NCI-H128 (cell line): ENCODE results near the gene TPH2.

Experiments used
- DNase-seq: peaks from one replicate; lab custom pipeline; 2025; ENCODE audit not compliant: unreplicated experiment; lab: John Stamatoyannopoulos, UW

TPH2 gene

DNA sequence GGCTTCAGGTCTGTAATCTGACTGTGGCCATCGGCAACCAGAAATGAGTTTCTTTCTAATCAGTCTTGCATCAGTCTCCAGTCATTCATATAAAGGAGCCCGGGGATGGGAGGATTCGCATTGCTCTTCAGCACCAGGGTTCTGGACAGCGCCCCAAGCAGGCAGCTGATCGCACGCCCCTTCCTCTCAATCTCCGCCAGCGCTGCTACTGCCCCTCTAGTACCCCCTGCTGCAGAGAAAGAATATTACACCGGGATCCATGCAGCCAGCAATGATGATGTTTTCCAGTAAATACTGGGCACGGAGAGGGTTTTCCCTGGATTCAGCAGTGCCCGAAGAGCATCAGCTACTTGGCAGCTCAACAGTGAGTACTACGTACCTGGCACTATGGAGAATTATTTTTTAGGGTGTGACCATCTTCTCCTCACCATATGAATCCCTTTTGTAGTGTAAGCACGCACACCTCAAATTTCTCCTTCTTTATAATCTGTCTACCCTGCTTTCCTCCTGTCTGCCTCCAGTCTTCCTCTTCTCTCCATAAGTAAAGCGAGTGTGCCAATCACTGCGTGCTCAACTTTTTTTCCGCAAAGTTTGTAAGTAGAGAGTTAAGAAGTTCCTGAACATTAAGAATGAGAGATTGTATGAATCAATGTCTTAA lies at the start of gene TPH2:
Gene TPH2, plus strand, starts transcription at position 118 of the 658 bp plus-strand sequence. Its CDS starts 142 bp downstream, at position 260.
- no peak for DNase-seq

- DNase-seq: no peak
These were observed 48.2 kb upstream of the TPH2 start for GRCh38 chr12:71890475-71890874.

DNA sequence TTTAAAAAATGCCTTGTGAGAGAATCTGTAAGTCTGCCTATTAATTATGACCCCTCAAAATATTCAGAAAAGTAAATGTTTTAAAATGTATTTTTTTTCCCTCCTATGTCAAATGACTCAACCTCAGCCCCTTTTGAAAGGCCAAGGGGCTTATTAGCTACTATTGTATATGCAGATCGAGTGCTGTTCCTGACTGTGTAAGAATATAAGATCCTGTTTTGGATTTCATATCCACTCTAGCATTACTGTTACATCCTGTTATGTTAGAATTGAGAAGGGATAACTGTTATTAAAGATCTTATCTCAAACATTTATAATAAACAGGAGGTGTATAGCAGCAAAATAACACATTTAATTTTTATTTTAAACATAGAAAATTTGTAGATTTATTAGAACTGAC lies 46.6 kb upstream of the TPH2 start:
- DNase-seq: no peak

GRCh38 chr12:71896205-71896882 lies 42.3 kb upstream of the TPH2 start:
- DNase-seq: no peak

GRCh38 chr12:71900091-71900490 lies 38.6 kb upstream of the TPH2 start:
- no peak for DNase-seq

DNA sequence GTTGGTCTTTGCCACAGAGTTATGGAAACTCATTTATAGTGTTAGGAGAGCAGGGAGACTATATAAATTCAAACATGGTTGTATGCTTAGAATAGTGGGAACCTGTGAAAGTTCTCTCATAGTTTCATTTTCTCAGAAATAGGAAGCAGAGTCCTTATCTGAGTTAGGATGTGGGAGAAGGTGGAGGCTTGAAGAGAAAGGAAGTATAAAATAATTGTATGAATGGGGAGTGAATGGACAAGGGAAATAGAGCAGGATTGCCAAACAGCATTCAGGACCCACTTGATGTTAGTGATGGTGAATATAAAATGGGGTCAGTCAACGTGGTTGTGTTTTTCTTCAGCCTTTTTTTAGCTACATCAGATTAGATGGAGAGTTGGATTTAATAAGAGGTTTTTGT lies 34.0 kb upstream of the TPH2 start:
- no peak for DNase-seq

DNA sequence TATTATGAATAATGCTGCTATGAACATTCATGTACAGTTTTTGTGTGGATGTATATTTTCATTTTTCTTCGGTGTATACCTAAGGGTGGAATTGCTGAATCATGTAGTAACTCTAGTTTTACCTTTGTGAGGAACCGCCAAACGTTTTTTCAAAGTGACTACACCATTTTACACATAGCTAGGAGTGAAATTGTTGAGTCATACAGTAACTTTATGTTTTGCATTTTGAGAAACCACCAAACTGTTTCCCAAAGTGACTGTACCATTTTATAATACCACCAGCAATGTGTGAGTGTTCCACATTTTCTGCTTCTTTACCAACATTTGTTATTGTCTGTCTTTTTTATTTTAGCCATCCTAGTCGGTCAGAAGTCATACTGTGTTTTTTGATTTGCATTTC lies 3.1 kb upstream of the TPH2 start:
- DNase-seq: no peak

- DNase-seq: no peak
These were observed 1.4 kb downstream of the TPH2 start for GRCh38 chr12:71940068-71940467.

GRCh38 chr12:71941174-71941573 lies 2.5 kb downstream of the TPH2 start:
- DNase-seq: no peak

DNA sequence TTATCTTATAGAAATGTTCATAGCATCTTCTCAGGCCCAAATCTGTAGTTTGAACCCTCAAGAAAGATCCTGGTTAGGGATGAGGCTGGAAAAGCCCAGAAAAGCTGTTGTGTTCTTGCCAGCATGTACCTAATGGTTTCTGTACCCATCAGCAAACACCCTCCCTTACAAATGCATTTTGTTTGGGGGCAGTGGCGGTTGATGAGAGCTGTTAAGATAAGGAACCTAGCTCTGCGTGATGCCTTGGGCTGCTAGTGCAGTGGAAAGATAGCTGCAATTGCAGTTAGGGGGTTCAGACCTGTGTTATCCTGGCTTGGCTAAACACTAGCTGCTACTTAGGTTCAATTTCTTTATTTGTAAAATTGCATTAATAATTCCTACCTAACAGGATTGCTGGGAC lies 3.6 kb downstream of the TPH2 start:
- no peak for DNase-seq

DNA sequence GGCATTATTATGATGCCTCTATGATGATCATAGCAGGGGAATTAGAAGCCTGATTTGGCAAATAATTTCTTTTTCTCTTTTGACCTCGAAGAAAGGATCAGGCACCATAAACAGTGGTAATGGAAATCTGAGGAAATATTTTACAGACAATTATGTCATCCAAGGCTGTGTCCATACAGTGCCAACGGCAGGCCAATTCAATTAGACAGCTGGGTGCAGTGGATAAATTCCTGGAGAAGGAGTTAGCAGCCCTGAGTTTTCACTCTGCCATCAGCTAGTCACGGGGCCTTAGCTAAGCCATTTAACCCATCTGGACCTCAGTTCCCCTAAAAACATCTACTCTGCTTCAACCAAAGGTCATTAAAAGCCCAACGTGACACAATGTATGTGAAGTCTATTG lies 4.1 kb downstream of the TPH2 start:
- no peak for DNase-seq

DNA sequence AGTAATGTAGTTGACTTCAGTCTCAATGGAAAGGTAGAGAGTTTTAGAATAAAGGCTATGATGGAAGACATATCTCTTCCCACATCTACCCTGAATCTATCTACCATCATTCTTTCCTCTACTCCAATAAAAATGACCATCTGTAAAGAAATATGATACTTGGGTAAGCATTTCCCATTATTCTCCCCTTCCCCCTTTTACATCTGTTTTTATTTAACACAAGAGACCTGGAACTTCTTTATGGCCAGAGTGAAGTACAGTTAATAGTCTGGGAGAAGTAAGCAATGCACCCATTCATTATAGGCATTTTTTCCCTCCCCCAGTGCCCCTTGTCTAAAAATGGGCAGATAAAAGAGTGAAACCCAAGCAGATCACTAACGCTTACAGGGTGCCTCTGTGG lies 6.5 kb downstream of the TPH2 start:
- DNase-seq: no peak

- DNase-seq: no peak
These were observed 7.2 kb downstream of the TPH2 start for GRCh38 chr12:71945883-71946282.

DNA sequence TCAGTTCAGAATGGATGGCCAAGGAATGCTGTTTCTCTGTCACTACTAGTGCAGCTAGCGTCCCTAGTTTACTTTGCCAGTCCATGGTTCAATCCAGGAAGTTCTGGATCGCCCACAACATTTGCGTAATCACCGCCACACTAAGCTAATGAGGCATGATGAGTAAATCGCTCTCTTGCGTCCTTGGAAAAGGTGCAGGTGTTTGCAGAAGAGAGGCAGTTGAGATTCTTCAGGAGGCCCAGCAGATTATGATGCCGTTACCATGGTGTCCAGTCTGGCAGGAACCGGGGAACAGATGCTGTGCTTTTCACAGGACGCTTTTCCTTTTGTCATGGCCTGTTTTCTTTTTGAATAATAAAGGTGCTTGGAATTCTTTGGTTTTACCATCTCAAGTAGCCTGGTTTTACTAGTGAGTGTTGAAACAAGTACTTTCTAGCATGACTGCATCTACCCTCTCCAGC lies 9.0 kb downstream of the TPH2 start:
- peak; percentile 89 for DNase-seq

DNA sequence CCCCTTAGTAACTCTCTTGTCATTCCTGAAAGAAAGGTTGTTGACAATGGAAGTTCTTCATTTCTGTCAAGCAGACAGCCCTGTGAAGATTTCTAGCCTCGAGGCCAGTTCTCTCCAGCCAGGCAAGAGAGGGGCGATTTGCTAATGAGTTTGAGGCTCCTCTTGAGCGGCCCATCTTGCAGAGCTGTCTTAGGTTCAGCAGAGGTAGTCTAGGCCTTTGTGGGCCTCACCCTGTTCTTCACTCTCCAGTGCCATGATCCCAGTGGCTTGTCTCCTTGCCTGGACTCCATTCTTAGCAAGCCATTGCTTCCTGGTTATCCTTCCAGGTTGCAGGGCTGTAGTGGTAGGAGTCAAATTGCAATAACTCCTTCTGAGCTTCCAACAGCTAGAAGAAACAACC lies 9.7 kb downstream of the TPH2 start:
- no peak for DNase-seq

GRCh38 chr12:71949646-71950045 lies 11.0 kb downstream of the TPH2 start:
- DNase-seq: no peak

DNA sequence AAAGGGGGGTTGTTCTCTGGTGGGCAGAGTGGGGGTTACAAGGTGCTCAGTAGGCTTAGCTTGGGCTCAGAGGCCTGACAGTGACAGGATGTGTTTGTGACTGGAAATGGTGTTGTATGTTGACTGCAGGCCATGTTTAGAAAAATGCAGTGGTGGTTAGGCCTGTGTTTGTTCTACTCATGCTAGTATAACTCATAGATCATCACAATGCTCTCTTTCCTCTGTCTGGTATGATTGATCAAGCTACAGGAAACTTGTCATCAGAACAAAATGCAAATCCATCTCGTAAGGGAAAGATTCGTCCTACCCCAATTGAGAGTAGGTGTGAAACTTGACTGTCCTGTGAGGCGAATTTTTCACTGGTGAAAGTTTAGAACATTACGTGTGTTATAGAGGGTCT lies 11.8 kb downstream of the TPH2 start:
- DNase-seq: no peak

- DNase-seq: no peak
These were observed 12.2 kb downstream of the TPH2 start for GRCh38 chr12:71950819-71951218.

DNA sequence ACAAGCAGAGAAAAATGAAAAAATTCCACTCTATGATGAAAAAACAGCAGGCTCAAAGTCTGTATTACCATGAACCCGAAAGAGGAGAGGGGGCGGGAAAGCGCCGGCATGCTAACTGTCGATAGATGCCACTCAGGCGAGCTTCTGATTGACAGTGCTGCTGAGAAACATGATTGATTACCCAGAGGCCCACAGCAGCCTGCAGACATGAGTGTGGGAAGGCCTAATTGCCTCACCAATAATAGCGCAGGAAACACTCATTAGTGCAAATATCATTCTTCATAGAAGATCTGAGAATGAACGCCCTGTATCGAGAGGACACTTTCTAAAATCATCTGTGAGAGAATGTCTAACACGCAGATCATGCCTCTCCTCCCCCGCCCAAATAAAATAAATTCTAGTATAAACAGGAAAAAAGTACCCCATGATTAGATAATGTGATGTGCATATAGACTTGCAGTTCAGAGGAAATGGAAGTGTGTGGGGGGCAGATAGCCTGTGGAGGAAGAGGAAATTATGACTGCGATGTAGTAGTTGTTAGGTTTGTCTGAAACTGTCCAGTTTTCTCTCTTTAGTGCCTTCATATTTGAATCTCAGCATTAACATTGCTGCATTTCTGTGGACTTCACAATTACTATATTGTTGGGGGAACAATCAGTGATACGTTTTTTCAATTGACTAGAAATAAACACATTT lies 15.6 kb downstream of the TPH2 start:
- no peak for DNase-seq

- no peak for DNase-seq
These were observed 16.2 kb downstream of the TPH2 start for GRCh38 chr12:71954861-71955260.

- no peak for DNase-seq
These were observed 17.3 kb downstream of the TPH2 start for GRCh38 chr12:71955970-71956369.

GRCh38 chr12:71958056-71958455 lies 19.4 kb downstream of the TPH2 start:
- DNase-seq: no peak
